IPS DF 4.7 (cell line): ENCODE data around the gene CD200.

Source experiments
- DNase-seq: peaks from one replicate; pipeline ENCODE4 v3.0.0-alpha.2; 2013; ENCODE audit warnings: low spot score; ENCODE audit errors: extremely low read depth

CD200 gene

GRCh38 chr3:112333002-112333380 is at the start of gene CD200:
TSS of gene CD200 (plus strand) at chr3:112333156. CDS start at chr3:112333213, 57 bp downstream.
- DNase-seq: no peak

- DNase-seq: no peak
These were observed 43.9 kb upstream of the CD200 start for GRCh38 chr3:112289011-112289410.

- DNase-seq: no peak
These were observed 39.3 kb upstream of the CD200 start, which contains the start of gene SLC9C1 for GRCh38 chr3:112293368-112294321. TSS of gene SLC9C1 (minus strand) at chr3:112294216. CDS start at chr3:112286791, 7,425 bp downstream.

- DNase-seq: no peak
These were observed 35.2 kb upstream of the CD200 start for GRCh38 chr3:112297714-112298113.

GRCh38 chr3:112298781-112299180 is 34.2 kb upstream of the CD200 start:
- no peak for DNase-seq

GRCh38 chr3:112302150-112302830 is 30.7 kb upstream of the CD200 start:
- no peak for DNase-seq

GRCh38 chr3:112302881-112303763 is 29.8 kb upstream of the CD200 start:
- DNase-seq: peak; percentile 93

GRCh38 chr3:112303764-112304325 is 29.1 kb upstream of the CD200 start:
- DNase-seq: no peak

GRCh38 chr3:112304611-112305010 is 28.3 kb upstream of the CD200 start:
- no peak for DNase-seq

- no peak for DNase-seq
These were observed 26.1 kb upstream of the CD200 start for GRCh38 chr3:112306825-112307224.

- no peak for DNase-seq
These were observed 25.4 kb upstream of the CD200 start for GRCh38 chr3:112307557-112307956.

- DNase-seq: no peak
These were observed 24.6 kb upstream of the CD200 start for GRCh38 chr3:112308151-112308911.

GRCh38 chr3:112314649-112315048 is 18.3 kb upstream of the CD200 start:
- DNase-seq: no peak

- no peak for DNase-seq
These were observed 17.2 kb upstream of the CD200 start for GRCh38 chr3:112315791-112316190.

- no peak for DNase-seq
These were observed 13.3 kb upstream of the CD200 start for GRCh38 chr3:112319516-112320276.

GRCh38 chr3:112320691-112321090 is 12.3 kb upstream of the CD200 start:
- no peak for DNase-seq

GRCh38 chr3:112321867-112322652 is 10.9 kb upstream of the CD200 start:
- DNase-seq: no peak

GRCh38 chr3:112327371-112327951 is 5.5 kb upstream of the CD200 start:
- no peak for DNase-seq
